Endothelial cell of umbilical vein (primary cell): ENCODE measurements around the gene ELL2.

Experiments
- EZH2 ChIP-seq: IDR thresholded peaks from 2 replicates; pipeline ENCODE4 v1.6.1; 2012; ENCODE audit warnings: borderline replicate concordance, low read depth, mild to moderate bottlenecking, moderate library complexity, low read length, inconsistent platforms; ENCODE audit not compliant: severe bottlenecking
- POLR2A ChIP-seq: IDR thresholded peaks from 2 replicates; pipeline ENCODE4 v1.6.1; 2012; ENCODE audit warnings: low read depth, mild to moderate bottlenecking, control low read depth, low read length
- POLR2AphosphoS5 ChIP-seq: IDR thresholded peaks from 2 replicates; pipeline ENCODE4 v1.6.1; 2012; ENCODE audit warnings: low read depth, mild to moderate bottlenecking, control low read depth, low read length, moderate library complexity; ENCODE audit not compliant: insufficient read depth
- TF ChIP-seq, protein P1 (sequence below), 2 donors: IDR thresholded peaks; 1 replicate in 1 of 2; 2 replicates in 1 of 2; pipeline ENCODE4 v1.5.1; 2011; ENCODE audit warnings: low read length in 2 of 2, mild to moderate bottlenecking in 2 of 2, moderate library complexity in 2 of 2, control low read depth in 1 of 2, inconsistent platforms in 1 of 2, low read depth in 1 of 2; ENCODE audit not compliant: insufficient read depth in 1 of 2; ENCODE audit errors: extremely low read depth in 1 of 2

GRCh38 chr5:95939465-95939864, 22.2 kb downstream of the ELL2 start:
- TF ChIP-seq, protein P1, sequence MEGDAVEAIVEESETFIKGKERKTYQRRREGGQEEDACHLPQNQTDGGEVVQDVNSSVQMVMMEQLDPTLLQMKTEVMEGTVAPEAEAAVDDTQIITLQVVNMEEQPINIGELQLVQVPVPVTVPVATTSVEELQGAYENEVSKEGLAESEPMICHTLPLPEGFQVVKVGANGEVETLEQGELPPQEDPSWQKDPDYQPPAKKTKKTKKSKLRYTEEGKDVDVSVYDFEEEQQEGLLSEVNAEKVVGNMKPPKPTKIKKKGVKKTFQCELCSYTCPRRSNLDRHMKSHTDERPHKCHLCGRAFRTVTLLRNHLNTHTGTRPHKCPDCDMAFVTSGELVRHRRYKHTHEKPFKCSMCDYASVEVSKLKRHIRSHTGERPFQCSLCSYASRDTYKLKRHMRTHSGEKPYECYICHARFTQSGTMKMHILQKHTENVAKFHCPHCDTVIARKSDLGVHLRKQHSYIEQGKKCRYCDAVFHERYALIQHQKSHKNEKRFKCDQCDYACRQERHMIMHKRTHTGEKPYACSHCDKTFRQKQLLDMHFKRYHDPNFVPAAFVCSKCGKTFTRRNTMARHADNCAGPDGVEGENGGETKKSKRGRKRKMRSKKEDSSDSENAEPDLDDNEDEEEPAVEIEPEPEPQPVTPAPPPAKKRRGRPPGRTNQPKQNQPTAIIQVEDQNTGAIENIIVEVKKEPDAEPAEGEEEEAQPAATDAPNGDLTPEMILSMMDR (IDR thresholded peaks at IDR 0.05; ENCODE audit: extremely low read depth in 1 of 2, insufficient read depth in 1 of 2, low read depth in 1 of 2, low read length in 2 of 2), result no peak
- TF ChIP-seq POLR2AphosphoS5 (no peak), POLR2A (no peak), EZH2 (no peak)
